Right hindlimb (tissue), 1 donor: ENCODE measurements around the gene PRICKLE1.

Experiments used
- DNase-seq: peaks from one replicate; pipeline ENCODE4 v3.0.0-alpha.2; 2018

PRICKLE1 gene

DNA sequence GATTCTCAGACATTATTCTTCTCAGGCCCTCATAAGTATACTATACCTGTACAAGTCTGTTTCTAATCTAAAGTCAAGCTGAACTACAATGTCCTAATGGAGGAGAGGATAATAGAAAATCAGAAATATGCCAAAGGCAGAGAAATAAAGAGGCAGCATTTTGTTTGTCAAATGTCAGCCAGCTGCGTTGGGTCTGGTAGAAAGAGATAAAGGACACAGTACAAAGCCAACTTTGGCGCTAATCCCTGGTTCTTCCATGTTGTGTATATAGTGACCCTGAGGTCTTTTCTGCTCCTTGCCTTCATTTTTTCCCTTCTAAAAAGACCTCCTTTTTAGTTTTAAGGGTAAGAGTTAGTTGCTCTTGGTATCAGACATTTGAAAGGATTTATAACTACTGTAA, 103.1 kb downstream of the PRICKLE1 start:
- DNase-seq, result no peak

DNA sequence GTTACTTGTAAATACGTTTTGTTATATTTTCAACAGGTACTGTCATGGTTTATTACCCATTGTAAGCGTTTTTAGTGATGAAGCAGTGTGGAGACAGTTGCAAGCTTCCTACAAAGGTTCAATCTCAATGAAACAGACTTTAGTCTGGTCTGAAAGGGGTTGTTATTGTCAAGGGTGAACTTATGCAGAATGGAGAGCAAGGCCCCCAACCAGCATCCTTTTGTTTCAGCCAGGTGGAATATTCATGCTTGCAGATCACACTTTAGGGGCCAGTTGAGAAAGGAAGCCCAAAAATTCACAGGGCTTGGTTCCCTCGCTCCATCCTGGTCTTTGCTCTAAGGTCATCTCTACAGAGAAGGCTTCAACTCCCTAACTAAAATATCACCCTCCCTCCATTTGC, 103.7 kb downstream of the PRICKLE1 start:
- DNase-seq, result no peak

DNA sequence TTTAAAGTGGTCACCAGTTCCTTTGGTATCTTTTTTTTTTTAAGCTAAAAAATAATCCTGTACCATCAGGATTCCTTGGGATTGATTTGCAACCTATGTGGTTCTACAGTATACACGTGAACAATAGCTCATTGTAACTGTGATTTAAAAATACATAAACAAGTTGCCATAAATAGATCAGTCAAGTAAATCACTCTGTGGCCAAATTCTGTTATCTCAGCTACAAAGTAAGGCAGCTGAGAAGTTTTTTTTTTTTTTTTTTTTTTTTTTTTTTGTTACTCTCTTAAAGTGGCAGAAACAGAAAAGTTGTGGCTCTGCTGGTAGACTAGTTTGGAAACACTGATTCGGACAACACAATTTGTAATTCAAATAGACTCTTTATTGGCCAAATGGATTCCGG, 104.5 kb downstream of the PRICKLE1 start:
- no peak for DNase-seq

DNA sequence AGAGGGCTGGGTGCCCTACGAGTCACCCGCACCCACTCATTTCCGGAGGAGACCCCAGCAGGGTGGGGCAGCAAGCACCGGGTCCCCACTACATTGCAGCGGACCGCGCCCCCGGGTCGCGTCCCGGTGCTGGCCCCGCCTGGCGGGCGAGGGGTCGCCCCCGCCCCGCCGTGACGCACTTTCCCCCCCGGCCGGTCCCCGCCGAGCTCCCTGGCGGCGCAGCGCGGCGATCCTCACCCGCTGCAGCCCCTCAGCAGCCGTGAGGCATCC, 106.1 kb downstream of the PRICKLE1 start:
- no peak for DNase-seq

DNA sequence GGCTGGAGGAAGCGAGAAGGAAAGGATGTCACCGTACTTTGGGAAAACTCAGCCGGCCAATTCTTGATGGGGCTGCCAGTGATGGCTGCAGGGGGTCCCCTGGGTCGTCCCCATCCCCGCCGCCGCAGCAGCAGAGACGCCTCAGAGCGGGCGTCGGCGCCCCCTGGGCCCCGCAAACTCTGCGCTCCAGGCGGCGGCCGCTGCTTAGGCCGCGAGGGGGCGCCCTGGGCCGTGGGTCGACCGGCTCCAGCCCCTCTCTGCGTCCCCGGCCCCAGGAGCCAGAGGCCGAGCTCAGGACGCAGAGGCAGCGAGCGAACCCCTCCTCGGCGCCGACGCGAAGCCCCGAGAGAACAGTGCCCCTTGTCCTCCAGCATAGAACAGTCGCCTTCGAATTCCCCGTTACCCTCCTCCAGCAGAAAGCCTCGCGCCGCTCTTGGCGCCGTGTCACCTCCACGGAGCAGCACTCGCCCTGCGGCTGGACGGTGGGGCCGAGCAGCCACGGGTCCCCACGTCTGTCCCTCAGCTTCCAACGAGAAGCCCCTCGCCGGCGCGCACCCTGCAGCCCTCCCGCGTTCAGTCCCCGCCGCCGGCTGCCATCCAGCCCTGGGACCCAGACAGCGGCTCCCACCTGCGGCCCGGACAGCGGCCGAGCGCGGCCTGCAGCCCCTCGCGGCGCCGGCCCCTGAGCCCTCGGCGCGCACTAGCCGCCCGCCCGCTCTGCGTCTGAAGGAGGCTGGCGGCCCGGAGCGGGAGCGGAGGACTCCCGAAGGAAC, 106.6 kb downstream of the PRICKLE1 start:
- DNase-seq, result peak; percentile 90

DNA sequence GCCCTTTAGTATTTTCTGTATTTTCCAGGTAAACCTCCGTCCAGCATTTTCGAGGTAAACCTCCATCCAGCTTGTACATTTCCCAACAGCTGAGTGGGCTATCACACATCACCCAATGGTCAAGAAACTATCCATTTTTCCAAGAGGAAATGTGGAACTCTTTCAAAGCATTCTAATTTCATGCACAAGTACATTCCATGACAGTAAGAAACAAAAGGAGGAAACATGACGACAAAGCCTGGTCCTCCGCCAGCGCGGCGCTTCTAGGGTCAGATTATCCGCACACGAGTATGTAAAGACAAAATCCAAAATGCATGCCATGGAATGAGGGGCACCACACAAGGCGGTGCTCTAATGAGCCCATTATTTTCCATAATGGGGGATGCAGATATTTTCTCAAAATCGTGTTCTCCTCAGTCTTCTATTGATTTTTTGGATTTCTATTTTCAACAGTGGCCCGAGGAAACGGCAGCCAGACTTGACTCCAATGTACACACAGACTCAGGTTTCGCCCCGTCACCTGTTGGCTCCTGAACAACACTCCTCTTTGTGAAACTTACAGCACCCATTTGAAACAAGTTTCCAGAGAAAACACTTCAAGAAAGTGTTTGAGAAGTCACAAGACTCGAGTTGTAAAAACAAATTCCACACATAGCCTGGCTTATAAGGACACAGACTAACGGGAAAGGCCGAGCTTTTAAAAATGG, 107.4 kb downstream of the PRICKLE1 start:
- DNase-seq, result peak; percentile 82

DNA sequence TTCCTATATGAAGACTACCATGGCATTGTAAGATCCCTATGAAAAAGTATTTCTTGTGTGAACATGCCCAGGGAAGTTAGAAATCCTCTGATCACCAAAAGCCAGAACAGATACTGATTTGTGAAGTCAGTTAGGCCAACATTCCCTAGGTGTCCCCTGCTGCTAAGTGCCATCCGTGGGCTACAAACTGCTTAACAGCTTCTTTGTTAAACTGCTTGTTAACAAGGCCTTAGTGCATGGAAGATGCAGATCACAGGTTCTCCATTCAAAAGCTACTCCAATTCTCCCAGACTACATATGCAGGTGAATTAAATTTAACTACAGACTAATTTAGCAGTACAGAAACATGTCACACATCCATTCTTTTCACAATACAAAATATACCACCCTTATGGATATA, 108.2 kb downstream of the PRICKLE1 start:
- DNase-seq, result no peak

DNA sequence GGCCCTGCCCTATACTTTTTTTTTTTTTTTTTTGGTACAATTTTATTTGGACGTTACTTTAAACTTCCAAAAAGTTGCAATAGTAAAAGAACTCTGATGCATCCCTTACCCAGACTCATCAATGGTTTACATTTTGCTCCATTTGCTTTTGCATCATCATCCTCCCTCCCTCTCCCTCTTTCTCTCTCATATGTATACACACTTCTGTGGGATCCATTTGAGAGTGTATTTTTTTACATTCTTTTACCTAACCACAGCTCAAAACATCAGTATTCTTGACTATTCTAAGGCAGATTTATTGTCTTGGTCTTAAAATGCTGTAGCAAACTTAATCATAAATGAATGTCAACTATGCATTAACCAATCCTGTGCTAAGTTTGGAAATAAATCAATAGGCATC, 111.6 kb downstream of the PRICKLE1 start:
- DNase-seq, result no peak

DNA sequence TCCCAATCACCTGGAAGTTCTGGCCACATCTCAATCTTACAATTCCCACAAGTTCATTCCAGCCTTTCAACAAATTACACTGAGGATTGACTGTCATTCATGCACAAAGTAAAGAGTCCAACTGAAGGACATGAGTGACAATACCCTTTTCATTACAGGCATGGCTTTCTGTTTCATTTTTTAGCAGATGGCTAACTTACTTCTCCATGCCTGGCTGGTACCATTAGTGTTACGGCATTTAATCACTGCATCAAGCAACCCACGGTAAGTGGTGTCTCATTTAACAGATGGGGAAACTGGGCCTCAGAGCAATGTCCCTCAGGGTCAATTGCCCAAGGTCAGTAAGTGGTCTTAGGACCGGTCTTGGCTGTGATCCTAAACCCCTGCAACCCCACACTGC, 114.4 kb downstream of the PRICKLE1 start:
- no peak for DNase-seq

DNA sequence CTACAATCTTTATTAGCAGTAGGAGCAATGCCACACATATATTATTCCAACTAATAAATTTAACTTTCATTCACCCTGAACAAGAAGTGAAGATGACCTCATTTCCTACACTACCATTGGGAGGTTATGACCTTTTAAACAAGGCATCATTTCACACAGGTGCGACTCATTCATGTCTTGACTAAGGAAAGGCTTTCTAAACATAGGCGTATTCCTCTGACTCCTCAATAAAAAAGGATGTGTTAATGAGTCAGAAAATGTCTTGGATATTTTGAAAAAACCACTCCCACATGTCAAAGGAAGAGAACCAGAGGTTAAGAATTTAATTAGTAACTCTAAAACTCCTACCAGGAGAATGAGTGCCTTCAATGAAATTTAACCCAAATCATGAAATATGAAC, 115.2 kb downstream of the PRICKLE1 start:
- DNase-seq, result no peak

DNA sequence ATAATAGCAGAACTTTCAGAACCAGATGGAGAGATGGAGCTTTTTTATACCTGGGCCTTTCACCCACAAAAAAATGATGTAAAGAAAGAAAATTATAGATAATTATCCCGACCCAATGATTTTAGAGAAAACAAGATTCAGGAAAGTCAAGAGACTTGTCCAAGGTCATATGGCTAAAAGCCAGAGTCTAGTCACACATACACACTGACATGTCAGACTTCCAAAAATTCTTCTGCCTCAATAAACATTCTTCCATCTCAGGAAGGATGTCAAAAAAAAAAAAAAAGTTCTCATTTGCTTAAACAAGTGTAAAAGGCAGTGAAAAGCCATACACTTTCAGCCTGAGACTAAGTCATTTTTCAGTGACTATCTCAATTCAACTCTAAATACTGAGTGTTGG, 116.0 kb downstream of the PRICKLE1 start:
- DNase-seq, result no peak

DNA sequence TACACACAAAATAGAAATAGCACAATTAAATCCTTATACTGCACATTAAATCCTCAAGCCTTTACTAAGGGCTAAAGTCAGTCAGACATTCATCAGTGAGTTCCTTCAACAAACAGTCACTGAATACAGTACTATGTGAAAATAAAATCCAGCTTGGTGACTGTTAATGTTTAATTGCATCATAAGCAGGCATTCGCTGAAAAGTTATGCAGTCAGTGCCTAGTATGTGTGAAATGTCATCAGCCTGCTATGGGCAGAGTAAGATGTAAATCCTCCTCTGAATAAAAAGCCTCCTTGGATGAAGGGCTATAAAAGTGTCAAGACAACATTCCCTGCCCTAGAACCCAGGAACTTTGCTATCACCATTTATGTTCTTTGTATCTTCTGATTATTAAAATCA, 116.4 kb downstream of the PRICKLE1 start:
- DNase-seq, result no peak

DNA sequence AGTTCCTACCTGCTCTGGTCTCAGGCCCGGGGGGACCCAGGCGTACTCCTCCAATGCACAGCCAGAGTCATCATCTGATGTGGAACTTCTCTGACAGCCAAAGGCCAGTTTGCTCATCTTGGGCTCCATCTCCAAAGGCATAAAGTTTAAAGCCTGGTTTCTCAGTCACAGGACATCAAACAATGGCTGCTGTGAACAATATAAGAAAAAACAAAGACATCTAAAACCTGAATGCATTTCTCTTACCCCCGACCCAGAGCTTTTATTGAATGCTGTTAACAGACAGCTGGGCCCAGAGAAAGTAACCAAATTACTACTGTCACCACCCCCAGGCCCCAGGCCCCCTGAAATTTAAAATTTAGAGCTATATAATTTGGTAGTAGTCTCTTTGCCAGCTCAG, 117.2 kb downstream of the PRICKLE1 start:
- DNase-seq, result no peak

DNA sequence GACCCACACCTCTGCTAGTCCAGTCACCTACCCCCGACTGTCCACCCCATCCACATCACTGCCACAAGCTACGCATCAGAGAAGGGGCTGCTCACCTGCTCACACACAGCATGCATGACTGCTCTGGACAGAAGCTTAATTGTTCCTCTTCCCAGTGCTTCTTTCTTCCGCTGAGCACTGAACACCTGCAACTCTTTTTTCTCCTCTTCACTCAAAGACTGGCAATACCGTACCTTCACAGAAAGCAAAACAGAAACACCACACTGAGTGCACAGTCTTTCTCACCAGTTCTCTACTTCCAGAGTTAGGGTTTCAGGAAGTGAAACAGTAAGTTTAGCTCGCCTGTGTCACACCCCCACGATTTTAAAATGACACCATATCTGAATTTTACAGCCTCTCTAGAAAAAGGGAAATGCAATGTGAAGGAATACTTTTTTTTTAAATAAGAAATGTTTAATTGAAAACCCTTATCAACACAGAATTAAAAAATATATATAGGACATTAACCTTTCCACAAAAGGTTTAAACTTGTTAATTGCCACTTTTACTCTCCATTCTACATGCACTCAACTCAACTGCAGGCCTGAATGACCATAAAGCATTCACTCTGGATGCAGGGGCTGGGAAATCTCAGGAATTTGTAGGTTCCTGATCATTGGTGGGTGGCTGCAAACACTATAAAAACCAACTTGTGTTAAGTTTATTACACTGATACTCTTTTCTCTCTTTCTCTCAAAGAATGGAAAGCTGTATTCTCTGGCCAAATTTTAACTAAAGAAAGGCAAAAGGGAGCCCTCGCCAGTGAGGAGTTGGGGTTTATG, 120.0 kb downstream of the PRICKLE1 start:
- no peak for DNase-seq

DNA sequence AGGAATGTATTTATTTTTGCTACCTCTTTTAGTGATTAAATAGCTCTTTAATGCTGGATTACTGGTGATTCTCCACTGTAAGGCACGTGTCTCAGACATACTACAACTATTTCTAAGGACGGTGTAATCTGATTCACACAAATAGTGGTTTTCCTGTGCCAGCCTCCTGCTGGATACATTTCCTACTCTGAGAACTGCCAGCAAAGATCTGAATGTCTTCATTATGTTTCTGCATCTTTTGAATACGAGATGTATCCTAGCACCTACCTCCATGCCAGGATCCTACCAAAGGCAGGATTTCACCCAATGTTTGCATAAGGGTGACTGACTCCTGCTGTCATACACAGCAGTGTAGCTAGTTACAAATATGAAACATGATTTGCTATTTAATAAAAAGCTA, 120.6 kb downstream of the PRICKLE1 start:
- no peak for DNase-seq

DNA sequence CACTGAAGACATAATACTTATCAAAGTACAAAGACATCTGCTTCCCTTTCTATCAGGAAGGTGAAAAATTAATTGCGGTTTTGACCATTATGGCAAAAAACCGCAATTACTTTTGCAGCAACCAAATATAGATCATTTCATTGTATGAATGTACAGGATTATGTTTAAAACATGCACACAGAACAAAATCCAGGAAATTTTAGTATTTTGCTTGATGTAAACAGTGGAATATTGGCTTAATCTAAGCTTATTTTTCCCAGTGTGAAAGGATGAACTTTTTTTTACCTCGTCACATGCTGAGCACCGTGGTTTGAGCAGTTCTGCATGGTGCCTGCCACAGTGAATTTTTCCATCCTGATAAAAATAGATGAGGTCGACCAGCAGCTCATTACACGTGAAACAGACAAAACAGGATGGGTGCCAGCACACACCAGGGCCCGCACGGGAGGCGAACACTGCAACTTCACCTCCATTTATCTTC, 121.2 kb downstream of the PRICKLE1 start:
- no peak for DNase-seq

DNA sequence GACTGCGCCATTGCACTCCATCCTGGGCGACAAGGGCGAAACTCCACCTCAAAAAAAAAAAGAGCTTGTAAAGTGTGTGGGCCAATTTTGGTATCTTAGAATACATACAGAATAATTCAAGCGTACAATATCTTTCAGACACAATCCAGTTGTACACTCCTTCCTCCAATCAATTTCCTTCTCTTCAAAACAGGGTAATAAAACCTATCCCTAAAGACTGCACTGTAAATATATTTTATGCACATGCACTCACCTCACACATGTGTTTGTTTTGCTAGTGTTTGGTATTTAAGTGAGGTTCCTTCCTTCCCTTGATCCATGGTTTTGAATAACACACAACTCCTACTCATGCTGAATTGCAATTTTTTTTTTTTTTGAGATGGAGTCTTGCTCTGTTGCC, 125.9 kb downstream of the PRICKLE1 start:
- no peak for DNase-seq

DNA sequence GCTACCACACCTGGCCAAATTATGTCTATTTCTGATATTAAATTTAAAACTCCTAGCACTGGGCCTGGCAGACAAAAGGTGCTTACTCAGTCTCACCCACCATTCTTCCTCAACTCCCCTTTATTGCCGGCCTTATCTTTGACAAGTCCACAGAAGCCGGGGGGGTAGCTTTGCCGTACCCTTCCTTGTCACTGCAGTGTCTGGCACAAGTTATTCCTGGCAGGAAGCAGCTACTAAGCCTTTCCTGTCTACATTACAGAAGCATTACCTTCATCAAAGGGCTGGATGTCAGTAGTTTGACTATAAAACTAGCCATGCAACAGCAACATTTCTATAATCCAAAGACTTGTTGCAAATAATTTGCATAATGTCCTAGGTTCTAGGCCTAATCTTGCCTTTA, 127.1 kb downstream of the PRICKLE1 start:
- DNase-seq, result no peak

DNA sequence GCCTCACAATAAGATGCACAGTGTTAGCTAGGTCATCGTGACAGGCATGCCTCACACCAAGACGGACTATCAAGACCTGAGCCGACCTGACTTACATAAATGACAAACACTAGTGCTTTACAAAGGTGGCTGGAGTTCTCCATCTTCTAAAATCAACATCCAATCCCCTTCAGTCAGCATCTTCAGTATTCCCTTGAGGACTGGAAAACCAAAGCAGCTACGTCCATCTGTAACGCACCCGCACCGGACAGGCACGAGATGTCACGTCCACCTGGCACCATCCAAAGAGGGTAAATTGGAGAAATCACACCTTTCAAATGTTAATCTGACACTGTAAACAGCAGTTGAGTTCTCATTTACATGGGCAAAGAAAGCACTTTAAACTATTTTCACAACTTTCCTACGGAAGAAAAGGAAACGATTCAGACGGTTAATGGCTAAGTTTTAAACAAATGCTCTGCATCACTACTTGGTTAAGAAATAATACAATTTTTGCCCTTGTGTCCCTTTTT, 130.2 kb downstream of the PRICKLE1 start:
- no peak for DNase-seq

DNA sequence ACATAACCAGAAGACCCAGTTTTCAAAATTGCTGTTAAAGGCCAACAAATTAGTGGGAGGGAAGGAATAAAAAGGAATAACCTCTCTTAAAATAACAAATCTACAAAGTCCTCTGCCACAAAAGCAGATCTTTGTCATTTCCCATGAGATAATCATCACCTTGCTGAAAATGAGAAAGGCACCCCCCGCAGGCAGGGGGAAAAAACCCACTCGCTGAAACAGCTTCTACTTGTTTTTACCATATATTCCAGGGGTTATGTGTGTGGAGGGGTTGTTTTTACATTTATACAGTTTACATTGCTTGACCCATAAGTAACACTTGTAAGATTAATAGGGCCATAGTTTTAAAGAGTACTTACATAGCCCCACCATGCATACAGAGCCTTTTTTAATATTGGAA, 131.0 kb downstream of the PRICKLE1 start:
- DNase-seq, result no peak

DNA sequence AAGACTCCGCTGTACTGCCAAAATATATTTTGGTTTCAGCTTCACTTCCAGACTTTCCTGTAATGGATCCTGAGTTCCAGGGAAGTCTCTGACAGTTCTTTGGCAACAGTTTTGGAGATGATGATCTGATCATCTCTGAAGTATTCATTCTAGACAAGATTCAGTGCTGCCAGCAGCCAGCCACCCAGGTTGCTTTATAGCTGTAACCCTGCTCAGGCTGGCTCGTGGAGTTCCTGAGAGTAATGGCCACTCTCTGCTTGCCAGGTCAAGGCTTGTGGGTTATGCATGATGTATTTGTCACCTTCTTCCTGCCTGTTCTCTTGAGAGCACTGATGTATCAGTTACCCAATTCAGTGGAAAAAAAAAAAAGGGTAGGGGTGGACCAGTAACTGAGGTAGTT, 139.3 kb downstream of the PRICKLE1 start:
- DNase-seq, result no peak

DNA sequence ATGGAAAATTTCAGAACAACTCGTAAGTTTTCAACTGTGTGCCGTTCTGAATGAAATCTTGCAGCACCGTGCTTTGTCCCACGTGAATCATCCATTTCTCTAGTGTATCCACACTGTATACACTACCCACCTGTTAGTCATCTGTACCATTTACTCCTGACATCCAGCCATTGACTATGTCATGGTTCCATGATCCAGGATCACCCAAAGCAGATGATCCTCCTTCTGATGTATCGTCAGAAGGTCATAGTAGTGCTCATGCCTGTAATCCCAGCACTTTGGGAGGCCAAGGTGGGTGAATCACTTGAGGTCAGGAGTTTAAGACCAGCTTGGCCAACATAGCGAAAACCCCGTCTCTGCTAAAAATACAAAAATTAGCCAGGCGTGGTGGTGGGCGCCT, 140.7 kb downstream of the PRICKLE1 start:
- no peak for DNase-seq

DNA sequence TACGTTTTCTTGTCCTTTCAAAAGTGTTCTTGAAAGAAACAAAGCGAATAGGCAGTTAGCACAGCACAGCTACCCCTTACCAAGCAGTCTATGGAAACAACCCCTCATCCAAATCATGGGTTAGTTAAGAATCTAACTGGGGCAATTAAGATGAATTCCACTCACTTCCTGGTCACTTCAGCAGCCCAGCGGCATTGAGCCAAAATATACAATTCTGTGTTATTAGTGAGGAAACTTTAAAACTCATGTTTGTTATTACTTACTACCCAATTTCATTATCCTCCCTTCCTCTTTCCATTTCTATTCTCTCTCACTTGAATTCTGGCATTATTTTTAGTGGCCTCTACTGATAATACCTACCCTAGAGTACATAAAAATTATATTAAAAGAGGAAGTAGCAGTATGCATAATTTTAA, 142.2 kb downstream of the PRICKLE1 start:
- no peak for DNase-seq

DNA sequence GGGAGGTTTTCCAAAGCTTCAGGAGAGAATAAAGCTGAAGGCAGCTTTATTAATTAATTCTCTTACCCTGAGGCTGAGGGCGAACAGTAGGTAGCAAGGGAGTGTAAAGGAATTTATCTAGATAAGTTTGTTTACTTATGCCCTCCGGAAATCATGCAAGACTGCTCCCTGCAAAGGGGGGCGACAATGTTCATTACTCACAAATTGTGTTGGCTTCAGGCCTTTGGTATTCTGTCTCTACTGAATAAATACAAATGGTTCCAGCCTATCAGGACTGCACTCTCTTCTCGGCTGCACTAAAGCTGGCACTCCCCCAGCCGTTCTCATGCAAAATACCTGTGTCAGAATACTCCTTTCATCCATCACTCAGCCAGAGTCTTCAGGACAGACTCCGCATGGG, 142.8 kb downstream of the PRICKLE1 start:
- DNase-seq, result no peak
